CD4-positive, alpha-beta memory T cell (primary cell): ENCODE data around the gene PLK4. TPM values are rescaled to one million over a fixed set of nuclear protein-coding genes. Genes with fewer than 3 reads are reported as not detected.
"Not testable (repeated sequence)": the region's sequence is repeated elsewhere in the genome, so short reads cannot be mapped to it uniquely, and the experiment has no call there.

Experiments
- CTCF ChIA-PET: fragments of 350-600 bp; sonication (Branson Sonifier 250); formaldehyde crosslinking; loops from one replicate; lab custom pipeline; 2021; ENCODE audit warnings: inconsistent platforms; ENCODE audit not compliant: partially characterized antibody; lab: Charles Lee
- POLR2A ChIA-PET: fragments of 350-600 bp; sonication (Branson Sonifier 250); formaldehyde crosslinking; loops from one replicate; lab custom pipeline; 2021; ENCODE audit not compliant: partially characterized antibody; lab: Charles Lee
- DNase-seq, 5 donors: peaks; one replicate each; pipeline versions ENCODE4 v3.0.0 to v3.0.0-alpha.2; 2020 to 2022; ENCODE audit warnings: mixed read lengths in 1 of 5
- H3K27ac ChIP-seq: one replicate; pipeline ENCODE4 v1.7.0; 2013; ENCODE audit warnings: low read depth, low read length
- H3K27me3 ChIP-seq: 2 replicates; pipeline ENCODE4 v1.7.0; 2013; ENCODE audit warnings: mild to moderate bottlenecking, low read length, moderate library complexity; ENCODE audit not compliant: insufficient read depth
- H3K36me3 ChIP-seq: 2 replicates; pipeline ENCODE4 v1.7.0; 2013; ENCODE audit warnings: mild to moderate bottlenecking, low read length, moderate library complexity; ENCODE audit not compliant: insufficient read depth
- H3K4me1 ChIP-seq: 2 replicates; pipeline ENCODE4 v1.7.0; 2013; ENCODE audit warnings: mild to moderate bottlenecking, low read length, moderate library complexity; ENCODE audit not compliant: insufficient read depth
- H3K4me3 ChIP-seq, 2 donors: one replicate each; pipeline ENCODE4 v1.7.0; 2013; ENCODE audit warnings: low read length in 2 of 2, mild to moderate bottlenecking in 1 of 2
- H3K9me3 ChIP-seq, 2 donors: one replicate each; pipeline ENCODE4 v1.7.0; 2013; ENCODE audit warnings: low read length in 2 of 2, control low read depth in 1 of 2; ENCODE audit not compliant: control insufficient read depth in 1 of 2
- H3K27ac Mint-ChIP-seq, 7 donors: one replicate each; pipeline ENCODE4 v1.8.0; 2020 to 2021; ENCODE audit warnings: mixed read lengths in 7 of 7, mild to moderate bottlenecking in 6 of 7, inconsistent platforms in 3 of 7, moderate library complexity in 3 of 7
- H3K27me3 Mint-ChIP-seq, 2 donors: one replicate each; pipeline ENCODE4 v1.8.0; 2020 to 2021; ENCODE audit warnings: mixed read lengths in 2 of 2
- H3K36me3 Mint-ChIP-seq, 2 donors: one replicate each; pipeline ENCODE4 v1.8.0; 2020 to 2021; ENCODE audit warnings: mixed read lengths in 2 of 2, inconsistent platforms in 1 of 2, mild to moderate bottlenecking in 1 of 2
- H3K4me1 Mint-ChIP-seq, 4 donors: one replicate each; pipeline ENCODE4 v1.8.0; 2020 to 2021; ENCODE audit warnings: mixed read lengths in 4 of 4, mild to moderate bottlenecking in 1 of 4
- H3K4me3 Mint-ChIP-seq, 8 donors: one replicate each; pipeline ENCODE4 v1.8.0; 2020 to 2021; ENCODE audit warnings: mixed read lengths in 8 of 8, mild to moderate bottlenecking in 7 of 8, moderate library complexity in 6 of 8, inconsistent platforms in 3 of 8
- H3K9me3 Mint-ChIP-seq, 8 donors: one replicate each; pipeline ENCODE4 v1.8.0; 2020 to 2021; ENCODE audit warnings: mixed read lengths in 8 of 8, mild to moderate bottlenecking in 5 of 8, inconsistent platforms in 3 of 8, moderate library complexity in 1 of 8
- intact Hi-C: fragments of 100-400 bp; cut with micrococcal nuclease; formaldehyde crosslinking; loops from one replicate; pipeline ENCODE4 v1.15.1; 2023
- polyA plus RNA-seq, 2 donors: library from polyadenylated mRNA; unstranded; fragments of 300-500 nt; fragmentation: Illumina TruSeq; gene quantifications; one replicate each; pipeline ENCODE4 v1.2.3, GENCODE V29; 2021
- total RNA-seq, 2 experiments: library from RNA; stranded (reverse); gene quantifications; one replicate each; pipeline ENCODE4 v1.2.3, GENCODE V29; 2021

The PLK4 gene
- total and polyA plus RNA-seq, 4 experiments from 2014 or later, result 0.65 to 2.6 (median 1.3) TPM

GRCh38 chr4:127899682-127900081 lies 19.0 kb downstream of the PLK4 start:
- H3K36me3 ChIP-seq, H3K4me3 ChIP-seq, H3K4me3 Mint-ChIP-seq, CTCF ChIA-PET, H3K4me1 Mint-ChIP-seq, DNase-seq, H3K36me3 Mint-ChIP-seq, H3K27ac ChIP-seq, H3K4me1 ChIP-seq, H3K9me3 ChIP-seq, H3K27me3 Mint-ChIP-seq, intact Hi-C loops, H3K27ac Mint-ChIP-seq, POLR2A ChIA-PET, H3K27me3 ChIP-seq: not testable (repeated sequence)
- peaks cover 0 to 18% (median 2%) of the 10 kb centered on the region in 8 donors for H3K9me3 Mint-ChIP-seq

GRCh38 chr4:127905029-127905428 lies 24.3 kb downstream of the PLK4 start:
- peaks cover 0 to 17% (median 2%) of the 10 kb centered on the region in 8 donors for H3K9me3 Mint-ChIP-seq
- Histone ChIP-seq H3K27ac (no peak overlapping the region), H3K36me3 (no peaks in the 10 kb centered on the region), H3K4me1 (no peaks in the 10 kb centered on the region), H3K9me3 (no peaks in the 10 kb centered on the region), H3K27me3 (no peaks in the 10 kb centered on the region), H3K4me3 (no peak overlapping the region)
- H3K4me1 Mint-ChIP-seq, result no peaks in the 10 kb centered on the region
- CTCF ChIA-PET, result no interaction called here
- intact Hi-C loops, result no loop called here
- H3K27ac Mint-ChIP-seq, result no peak overlapping the region
- H3K36me3 Mint-ChIP-seq, result peaks cover 0 to 2% of the 10 kb centered on the region in 2 donors
- H3K4me3 Mint-ChIP-seq, result peak overlapping the region in 1 of 8 donors; percentile 23
- no peaks in the 10 kb centered on the region for H3K27me3 Mint-ChIP-seq
- no peak for DNase-seq
- POLR2A ChIA-PET, result no interaction called here

GRCh38 chr4:127916512-127916911 lies 35.8 kb downstream of the PLK4 start:
- no peaks in the 10 kb centered on the region for H3K9me3 ChIP-seq
- H3K27me3 Mint-ChIP-seq, result no peaks in the 10 kb centered on the region
- DNase-seq, result no peak
- peaks cover 12% of the 10 kb centered on the region for H3K36me3 ChIP-seq
- ChIA-PET CTCF (interaction anchor here (0.9 kb wide), 1 partner anchor 243 kb away, joined by 3 read pairs; no protein-coding TSS in a partner anchor), POLR2A (interaction anchor here (1.5 kb wide), 1 partner anchor 35 kb away, joined by 3 read pairs; the partner anchor contains the start of gene PLK4)
- no peak overlapping the region for H3K4me3 Mint-ChIP-seq
- no peak overlapping the region for H3K4me3 ChIP-seq
- no peaks in the 10 kb centered on the region for H3K9me3 Mint-ChIP-seq
- H3K4me1 ChIP-seq, result no peaks in the 10 kb centered on the region
- no peaks in the 10 kb centered on the region for H3K27me3 ChIP-seq
- peaks cover 31 to 33% of the 10 kb centered on the region in 2 donors for H3K36me3 Mint-ChIP-seq
- intact Hi-C loops, result no loop called here
- no peak overlapping the region for H3K27ac Mint-ChIP-seq
- H3K27ac ChIP-seq, result no peak overlapping the region
- peaks cover 0 to 2% (median under 1%) of the 10 kb centered on the region in 4 donors for H3K4me1 Mint-ChIP-seq

- Histone ChIP-seq H3K9me3 (no peaks in the 10 kb centered on the region), H3K27ac (no peak overlapping the region), H3K4me1 (no peaks in the 10 kb centered on the region), H3K36me3 (peaks cover 12% of the 10 kb centered on the region), H3K4me3 (no peak overlapping the region), H3K27me3 (no peaks in the 10 kb centered on the region)
- ChIA-PET POLR2A (interaction anchor here (1.5 kb wide), 1 partner anchor 36 kb away, joined by 3 read pairs; the partner anchor contains the start of gene PLK4), CTCF (interaction anchor here (0.9 kb wide), 1 partner anchor 242 kb away, joined by 3 read pairs; no protein-coding TSS in a partner anchor)
- DNase-seq, result no peak
- intact Hi-C loops, result no loop called here
- no peak overlapping the region for H3K4me3 Mint-ChIP-seq
- H3K27ac Mint-ChIP-seq, result peak overlapping the region in 1 of 7 donors; percentile 51
- no peaks in the 10 kb centered on the region for H3K9me3 Mint-ChIP-seq
- H3K36me3 Mint-ChIP-seq, result peaks cover 31 to 38% of the 10 kb centered on the region in 2 donors
- peaks cover 0 to 2% (median under 1%) of the 10 kb centered on the region in 4 donors for H3K4me1 Mint-ChIP-seq
- H3K27me3 Mint-ChIP-seq, result no peaks in the 10 kb centered on the region
These were observed 36.5 kb downstream of the PLK4 start for GRCh38 chr4:127917151-127917550.

GRCh38 chr4:127920521-127920920 lies 39.8 kb downstream of the PLK4 start:
- CTCF ChIA-PET, result no interaction called here
- Histone ChIP-seq H3K4me1 (no peaks in the 10 kb centered on the region), H3K4me3 (no peak overlapping the region), H3K27me3 (no peaks in the 10 kb centered on the region), H3K9me3 (no peaks in the 10 kb centered on the region), H3K36me3 (peaks cover 12% of the 10 kb centered on the region), H3K27ac (no peak overlapping the region)
- Mint-ChIP-seq H3K9me3 (peaks cover 0 to 2% (median 0%) of the 10 kb centered on the region in 8 donors), H3K4me1 (peaks cover 0 to 1% (median under 1%) of the 10 kb centered on the region in 4 donors), H3K27ac (no peak overlapping the region), H3K36me3 (peaks cover 53 to 63% of the 10 kb centered on the region in 2 donors), H3K4me3 (no peak overlapping the region), H3K27me3 (no peaks in the 10 kb centered on the region)
- DNase-seq, result no peak
- intact Hi-C loops, result no loop called here
- POLR2A ChIA-PET, result no interaction called here

- CTCF ChIA-PET, result no interaction called here
- Histone ChIP-seq H3K36me3 (peaks cover 12% of the 10 kb centered on the region), H3K27me3 (no peaks in the 10 kb centered on the region), H3K27ac (no peak overlapping the region), H3K4me1 (no peaks in the 10 kb centered on the region), H3K4me3 (no peak overlapping the region), H3K9me3 (no peaks in the 10 kb centered on the region)
- Mint-ChIP-seq H3K9me3 (peaks cover 0 to 2% (median 0%) of the 10 kb centered on the region in 8 donors), H3K36me3 (peaks cover 59 to 71% of the 10 kb centered on the region in 2 donors), H3K27me3 (no peaks in the 10 kb centered on the region), H3K4me1 (peaks cover 0 to 1% (median under 1%) of the 10 kb centered on the region in 4 donors), H3K4me3 (no peak overlapping the region), H3K27ac (no peak overlapping the region)
- POLR2A ChIA-PET, result no interaction called here
- no peak for DNase-seq
- intact Hi-C loops, result no loop called here
These were observed 41.5 kb downstream of the PLK4 start for GRCh38 chr4:127922226-127922625.

- POLR2A ChIA-PET, H3K4me1 Mint-ChIP-seq, H3K9me3 Mint-ChIP-seq, H3K27ac ChIP-seq, H3K27me3 ChIP-seq, DNase-seq, H3K4me1 ChIP-seq, H3K36me3 ChIP-seq, H3K27me3 Mint-ChIP-seq, CTCF ChIA-PET, intact Hi-C loops, H3K9me3 ChIP-seq, H3K4me3 Mint-ChIP-seq, H3K4me3 ChIP-seq, H3K27ac Mint-ChIP-seq: not testable (repeated sequence)
- H3K36me3 Mint-ChIP-seq, result peaks cover 56 to 62% of the 10 kb centered on the region in 2 donors
These were observed 45.0 kb downstream of the PLK4 start for GRCh38 chr4:127925720-127926119.
